Measurements from ENCODE around the gene HNRNPCL2. TPM values are rescaled to one million over a fixed set of nuclear protein-coding genes. Genes with fewer than 3 reads are reported as not detected.
"Not testable (repeated sequence)": the region's sequence is repeated elsewhere in the genome, so short reads cannot be mapped to it uniquely, and the experiment has no call there.

HNRNPCL2 gene
- under 1 TPM in 2 of 4 donors, not detected in 2; 0.19 to 0.42 TPM for polyA plus RNA-seq (ENCODE audit: insufficient read length in 4 of 4)

DNA sequence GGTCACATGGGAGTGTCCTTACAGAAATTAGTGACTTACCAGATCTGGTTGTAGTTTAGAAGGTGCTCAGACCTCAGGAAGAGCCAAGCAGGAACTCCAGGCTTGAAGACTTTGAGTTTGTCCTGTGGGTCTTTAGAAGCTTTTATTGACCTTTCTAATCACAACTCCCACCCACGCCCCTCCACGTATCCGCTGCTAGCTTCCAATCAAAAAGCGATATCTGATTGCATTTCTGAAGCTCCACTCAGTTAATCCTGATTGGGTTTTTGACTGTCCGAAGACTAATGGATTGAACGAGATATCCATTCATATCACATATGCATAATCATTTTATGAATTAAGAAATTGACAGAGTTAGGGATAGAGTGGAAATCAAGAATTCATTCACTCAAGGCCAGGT is at the start of gene HNRNPCL2:
TSS of gene HNRNPCL2 (minus strand) at position 101 of the 400 bp plus-strand sequence. CDS start 454 bp downstream, outside the sequence.
- DNase-seq (ENCODE audit: low read depth in 4 of 4, low spot score in 3 of 4): not testable (repeated sequence)

DNA sequence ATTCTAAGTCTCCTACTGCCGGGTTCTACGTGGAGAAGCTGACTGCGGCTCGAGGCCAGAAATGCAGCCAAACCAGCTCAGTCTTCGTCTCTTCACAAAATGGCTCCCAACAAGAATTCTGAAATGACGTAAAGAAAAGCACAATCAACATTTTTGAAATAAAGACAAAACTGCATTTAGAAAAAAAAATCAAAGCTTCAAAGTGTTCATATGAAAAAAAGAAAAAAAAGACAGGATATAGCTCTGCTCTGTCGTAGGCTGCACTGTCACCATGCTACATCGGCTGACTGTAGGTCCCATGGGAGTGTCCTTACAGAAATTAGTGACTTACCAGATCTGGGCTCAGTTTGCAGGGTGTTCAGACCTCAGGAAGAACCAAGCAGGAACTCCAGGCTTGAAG is 48.9 kb upstream of the HNRNPCL2 start, which contains the start of gene HNRNPCL4:
TSS of gene HNRNPCL4 (minus strand) at position 101 of the 400 bp plus-strand sequence. CDS start 164 bp downstream, outside the sequence.
- not testable (repeated sequence) for DNase-seq (ENCODE audit: low read depth in 4 of 4, low spot score in 3 of 4)

DNA sequence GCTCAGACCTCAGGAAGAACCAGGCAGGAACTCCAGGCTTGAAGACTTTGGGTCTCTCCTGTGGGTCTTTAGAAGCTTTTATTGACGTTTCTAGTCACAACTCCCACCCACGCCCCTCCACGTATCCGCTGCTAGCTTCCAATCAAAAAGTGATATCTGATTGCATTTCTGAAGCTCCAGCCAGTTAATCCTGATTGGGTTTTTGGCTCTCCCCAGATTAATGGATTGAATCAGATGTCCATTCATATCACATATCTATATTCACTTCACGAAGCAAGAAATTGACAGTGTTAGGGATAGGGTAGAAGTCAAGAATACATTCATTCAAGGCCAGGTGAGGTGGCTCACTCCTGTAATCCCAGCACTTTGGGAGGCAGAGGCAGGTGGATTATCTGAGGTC is 39.3 kb upstream of the HNRNPCL2 start, which contains the start of gene PRAMEF26:
TSS of gene PRAMEF26 (minus strand) at position 101 of the 400 bp plus-strand sequence. CDS start 2,914 bp downstream, outside the sequence.
- not testable (repeated sequence) for DNase-seq (ENCODE audit: low read depth in 4 of 4, low spot score in 3 of 4)

DNA sequence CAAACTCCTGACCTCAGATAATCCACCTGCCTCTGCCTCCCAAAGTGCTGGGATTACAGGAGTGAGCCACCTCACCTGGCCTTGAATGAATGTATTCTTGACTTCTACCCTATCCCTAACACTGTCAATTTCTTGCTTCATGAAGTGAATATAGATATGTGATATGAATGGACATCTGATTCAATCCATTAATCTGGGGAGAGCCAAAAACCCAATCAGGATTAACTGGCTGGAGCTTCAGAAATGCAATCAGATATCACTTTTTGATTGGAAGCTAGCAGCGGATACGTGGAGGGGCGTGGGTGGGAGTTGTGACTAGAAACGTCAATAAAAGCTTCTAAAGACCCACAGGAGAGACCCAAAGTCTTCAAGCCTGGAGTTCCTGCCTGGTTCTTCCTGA is 46.2 kb downstream of the HNRNPCL2 start, which contains the start of gene PRAMEF25:
TSS of gene PRAMEF25 (plus strand) at position 301 of the 400 bp plus-strand sequence. CDS start 2,920 bp downstream, outside the sequence.
- DNase-seq (ENCODE audit: low read depth in 4 of 4, low spot score in 3 of 4): not testable (repeated sequence)

Other genes with a start within 250 kb of the HNRNPCL2 start
- not detected for gene PRAMEF4, start 230.7 kb downstream of the HNRNPCL2 start, polyA plus RNA-seq (ENCODE audit: insufficient read length in 4 of 4)
- gene PRAMEF10, start 218.6 kb downstream of the HNRNPCL2 start, polyA plus RNA-seq (ENCODE audit: insufficient read length in 4 of 4): not detected
- not detected for gene PRAMEF7, start 200.2 kb downstream of the HNRNPCL2 start, polyA plus RNA-seq (ENCODE audit: insufficient read length in 4 of 4)
- not detected for gene PRAMEF6, start 169.3 kb downstream of the HNRNPCL2 start, polyA plus RNA-seq (ENCODE audit: insufficient read length in 4 of 4)
- not detected for gene PRAMEF27, start 60.3 kb downstream of the HNRNPCL2 start, polyA plus RNA-seq (ENCODE audit: insufficient read length in 4 of 4)
- gene HNRNPCL3, start 56.1 kb downstream of the HNRNPCL2 start, polyA plus RNA-seq (ENCODE audit: insufficient read length in 4 of 4): not detected
- gene PRAMEF25, start 46.1 kb downstream of the HNRNPCL2 start, polyA plus RNA-seq (ENCODE audit: insufficient read length in 4 of 4): not detected
- gene PRAMEF26, start 39.2 kb upstream of the HNRNPCL2 start, polyA plus RNA-seq (ENCODE audit: insufficient read length in 4 of 4): not detected
- gene HNRNPCL4, start 48.8 kb upstream of the HNRNPCL2 start, polyA plus RNA-seq (ENCODE audit: insufficient read length in 4 of 4): under 1 TPM in 2 of 4 donors, not detected in 2; 0.18 to 0.41 TPM
- gene PRAMEF9, start 55.0 kb upstream of the HNRNPCL2 start, polyA plus RNA-seq (ENCODE audit: insufficient read length in 4 of 4): not detected
- gene PRAMEF13, start 84.6 kb upstream of the HNRNPCL2 start, polyA plus RNA-seq (ENCODE audit: insufficient read length in 4 of 4): not detected
- gene PRAMEF18, start 109.3 kb upstream of the HNRNPCL2 start, polyA plus RNA-seq (ENCODE audit: insufficient read length in 4 of 4): not detected
- not detected for gene PRAMEF5, start 137.3 kb upstream of the HNRNPCL2 start, polyA plus RNA-seq (ENCODE audit: insufficient read length in 4 of 4)
- not detected for gene PRAMEF8, start 168.3 kb upstream of the HNRNPCL2 start, polyA plus RNA-seq (ENCODE audit: insufficient read length in 4 of 4)
- not detected for gene PRAMEF33, start 186.7 kb upstream of the HNRNPCL2 start, polyA plus RNA-seq (ENCODE audit: insufficient read length in 4 of 4)
- gene PRAMEF15, start 198.7 kb upstream of the HNRNPCL2 start, polyA plus RNA-seq (ENCODE audit: insufficient read length in 4 of 4): not detected
- not detected for gene PRAMEF14, start 230.3 kb upstream of the HNRNPCL2 start, polyA plus RNA-seq (ENCODE audit: insufficient read length in 4 of 4)

Measured in left renal pelvis (tissue), 4 donors.